ENCODE data around the gene NOP16.

Gene NOP16, protein sequence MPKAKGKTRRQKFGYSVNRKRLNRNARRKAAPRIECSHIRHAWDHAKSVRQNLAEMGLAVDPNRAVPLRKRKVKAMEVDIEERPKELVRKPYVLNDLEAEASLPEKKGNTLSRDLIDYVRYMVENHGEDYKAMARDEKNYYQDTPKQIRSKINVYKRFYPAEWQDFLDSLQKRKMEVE

DNA sequence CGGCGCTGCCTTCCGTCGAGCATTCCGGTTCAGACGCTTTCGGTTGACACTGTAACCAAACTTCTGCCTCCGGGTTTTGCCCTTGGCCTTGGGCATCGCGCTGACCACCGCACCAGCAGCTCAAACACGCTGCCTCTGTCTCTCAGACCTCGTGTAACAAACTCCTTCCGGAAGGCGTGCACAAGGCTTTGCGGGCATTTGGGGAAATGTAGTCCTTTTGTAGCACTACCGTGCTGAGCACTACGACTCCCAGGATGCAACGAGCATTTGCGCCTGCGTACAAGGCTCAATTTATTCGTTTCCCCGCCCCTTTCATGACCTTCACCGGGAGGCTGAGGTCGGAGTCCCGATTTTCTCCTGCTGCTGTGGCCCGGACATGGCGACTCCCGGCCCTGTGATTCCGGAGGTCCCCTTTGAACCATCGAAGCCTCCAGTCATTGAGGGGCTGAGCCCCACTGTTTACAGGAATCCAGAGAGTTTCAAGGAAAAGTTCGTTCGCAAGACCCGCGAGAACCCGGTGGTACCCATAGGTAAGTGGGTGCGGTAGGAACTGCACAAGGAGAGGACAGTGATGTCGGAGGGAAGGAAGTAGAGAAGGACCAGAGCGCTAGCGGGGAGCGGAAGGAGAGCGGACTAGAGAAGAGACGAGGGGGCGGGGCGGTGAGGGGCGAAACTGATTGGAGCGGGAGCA lies at the start of gene NOP16, which contains the start of gene HIGD2A:
Gene NOP16 (minus strand): TSS at position 155 of the 691 bp plus-strand sequence. CDS start 59 bp downstream, at position 96.
Gene HIGD2A (plus strand): TSS at position 308 of the 691 bp plus-strand sequence. CDS start 69 bp downstream, at position 377.
- DNase-seq, result peak; percentile 99

DNA sequence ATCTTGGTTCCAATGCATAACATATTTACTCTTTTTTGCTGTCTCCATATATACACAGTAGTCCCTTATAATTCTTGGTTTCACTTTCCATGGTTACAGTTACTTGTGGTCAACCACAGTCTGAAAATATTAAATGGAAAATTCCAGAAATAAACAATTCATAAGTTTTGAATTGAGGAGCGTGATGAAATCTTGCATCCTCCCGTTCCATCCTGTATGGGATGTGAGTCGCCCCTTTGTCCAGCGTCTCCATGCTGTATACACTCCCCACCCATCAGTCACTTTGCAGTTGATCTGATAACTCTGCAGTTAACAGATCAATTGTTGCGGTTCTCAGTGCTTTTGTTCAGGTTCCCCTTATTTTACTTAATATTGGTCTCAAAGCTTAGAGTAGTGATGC lies 48.3 kb upstream of the NOP16 start:
- no peak for DNase-seq

DNA sequence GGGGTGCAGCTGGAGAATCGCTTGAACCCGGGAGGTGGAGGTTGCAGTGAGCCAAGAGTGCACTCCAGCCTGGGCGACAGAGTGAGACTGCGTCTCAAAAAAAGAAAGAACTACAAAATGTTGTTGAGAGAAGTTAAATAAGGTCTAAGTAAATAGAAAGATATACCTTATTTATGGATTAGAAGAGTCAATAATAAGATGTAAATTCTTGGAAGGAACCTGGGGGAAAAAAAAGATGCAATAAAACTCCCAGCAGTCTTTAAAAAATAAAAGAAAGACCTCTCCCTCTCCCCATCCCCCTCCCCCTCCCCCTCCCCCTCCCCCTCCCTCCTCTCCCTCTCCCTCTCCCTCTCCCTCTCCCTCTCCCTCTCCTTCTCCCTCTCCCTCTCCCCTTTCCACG lies 44.3 kb upstream of the NOP16 start:
- no peak for DNase-seq

DNA sequence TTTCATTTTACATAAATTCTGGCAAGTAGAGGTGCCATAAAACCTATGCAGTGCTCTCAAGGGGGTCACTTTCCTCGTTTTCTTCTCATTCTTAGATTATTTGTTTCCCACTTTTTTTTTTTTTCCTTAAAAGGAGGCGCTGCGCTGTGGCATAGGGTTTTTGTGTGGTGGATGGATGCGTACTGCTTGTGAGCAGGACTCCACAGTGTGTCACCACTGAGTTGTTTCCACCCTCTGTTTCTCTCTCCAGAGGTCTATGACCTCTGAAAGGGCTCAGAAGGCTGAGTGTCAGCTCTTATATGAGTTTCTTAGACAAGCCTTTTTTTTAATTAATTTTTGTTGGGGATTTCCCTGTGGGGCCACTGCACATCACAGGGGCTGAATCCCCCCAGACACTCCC lies 41.6 kb upstream of the NOP16 start:
- no peak for DNase-seq

DNA sequence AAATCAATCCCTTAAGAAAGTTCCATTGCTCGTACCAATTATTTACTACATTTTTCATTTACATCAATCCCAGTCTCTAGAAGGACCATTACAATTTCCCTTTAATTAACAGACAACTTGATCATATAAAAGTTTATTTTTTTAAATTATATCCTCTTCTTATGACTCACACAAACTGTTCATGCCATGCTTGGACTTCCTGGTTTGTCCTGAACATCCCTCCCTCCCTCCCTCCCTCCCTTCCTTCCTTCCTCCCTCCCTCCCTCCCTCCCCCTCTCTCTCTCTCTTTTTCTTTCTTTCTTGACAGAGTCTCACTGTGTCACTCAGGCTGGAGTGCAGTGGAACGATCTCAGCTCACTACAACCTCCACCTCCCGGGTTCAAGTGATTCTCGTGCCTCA lies 39.6 kb upstream of the NOP16 start:
- DNase-seq, result no peak

DNA sequence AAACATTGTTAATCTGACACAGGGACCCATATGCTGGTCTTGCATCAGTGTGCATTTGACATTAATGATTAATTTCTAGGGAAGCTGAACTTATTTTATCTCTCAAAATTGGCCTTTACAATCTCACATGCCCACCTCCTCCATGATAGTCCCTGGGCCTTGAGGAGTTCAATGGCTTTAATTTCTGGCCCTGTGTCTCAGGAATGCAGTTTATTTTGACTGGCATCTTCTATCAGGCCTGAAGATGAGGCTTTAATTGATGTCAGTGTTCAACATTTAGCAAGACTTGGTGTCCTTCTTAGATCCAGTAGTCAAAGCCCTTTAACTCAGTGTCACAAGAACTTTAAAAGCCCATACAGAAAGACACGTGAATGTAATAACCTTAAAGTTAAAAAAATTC lies 38.5 kb upstream of the NOP16 start:
- no peak for DNase-seq

DNA sequence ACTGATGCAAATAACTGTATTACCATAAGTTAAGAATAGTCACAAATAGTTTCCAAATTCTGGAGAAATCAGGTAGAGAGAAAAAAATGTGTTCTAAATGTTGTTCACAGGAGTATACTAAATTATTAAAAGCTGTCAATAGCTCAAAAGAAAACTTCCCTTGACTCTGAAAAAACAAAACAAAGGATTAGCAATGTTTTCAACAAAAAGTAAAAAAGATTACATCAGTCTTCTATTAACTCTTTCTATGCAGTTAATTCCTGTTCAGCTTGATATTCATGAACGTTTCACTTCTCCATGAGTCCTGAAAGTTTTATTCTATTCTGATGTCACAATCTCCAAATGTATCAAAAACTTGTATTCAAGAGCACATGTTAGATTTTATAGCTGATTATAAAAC lies 37.4 kb upstream of the NOP16 start:
- no peak for DNase-seq

DNA sequence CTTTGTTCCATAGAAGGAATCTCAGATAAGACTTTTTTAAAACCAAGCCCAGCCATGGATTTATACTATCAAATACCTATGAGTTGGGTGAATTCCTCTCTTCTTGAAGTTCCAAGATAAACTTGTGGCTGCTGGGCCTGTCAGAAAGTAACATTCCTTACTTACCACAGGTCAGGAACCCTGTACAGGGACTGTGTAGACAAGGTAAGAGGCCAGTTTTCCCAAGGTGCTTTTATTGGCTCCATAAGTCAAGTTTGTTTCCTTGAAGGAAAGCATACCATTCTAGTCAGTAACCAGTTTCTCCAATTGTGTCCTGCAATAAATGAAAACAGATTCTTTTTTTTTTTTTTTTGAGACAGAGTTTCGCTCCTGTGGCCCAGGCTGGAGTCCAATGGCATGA lies 36.7 kb upstream of the NOP16 start:
- no peak for DNase-seq

DNA sequence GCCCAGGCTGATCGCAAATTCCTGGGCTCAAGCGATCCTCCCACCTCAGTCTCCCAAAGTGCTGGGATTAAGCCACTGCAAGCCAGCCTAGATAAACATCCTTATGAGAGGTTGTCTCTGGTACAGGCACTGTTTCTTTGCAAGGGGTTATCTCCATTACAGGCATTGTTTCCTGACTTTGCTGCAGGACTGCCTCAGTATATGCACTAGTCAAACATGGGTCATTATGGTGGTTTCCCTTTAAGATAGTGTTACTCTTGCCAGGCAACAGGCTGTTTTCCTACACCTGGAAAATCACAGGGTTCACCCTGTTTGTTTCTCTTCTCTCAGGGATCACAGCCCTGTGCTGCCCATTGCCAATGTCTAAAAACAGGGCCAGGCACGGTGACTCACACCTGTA lies 35.8 kb upstream of the NOP16 start:
- no peak for DNase-seq

DNA sequence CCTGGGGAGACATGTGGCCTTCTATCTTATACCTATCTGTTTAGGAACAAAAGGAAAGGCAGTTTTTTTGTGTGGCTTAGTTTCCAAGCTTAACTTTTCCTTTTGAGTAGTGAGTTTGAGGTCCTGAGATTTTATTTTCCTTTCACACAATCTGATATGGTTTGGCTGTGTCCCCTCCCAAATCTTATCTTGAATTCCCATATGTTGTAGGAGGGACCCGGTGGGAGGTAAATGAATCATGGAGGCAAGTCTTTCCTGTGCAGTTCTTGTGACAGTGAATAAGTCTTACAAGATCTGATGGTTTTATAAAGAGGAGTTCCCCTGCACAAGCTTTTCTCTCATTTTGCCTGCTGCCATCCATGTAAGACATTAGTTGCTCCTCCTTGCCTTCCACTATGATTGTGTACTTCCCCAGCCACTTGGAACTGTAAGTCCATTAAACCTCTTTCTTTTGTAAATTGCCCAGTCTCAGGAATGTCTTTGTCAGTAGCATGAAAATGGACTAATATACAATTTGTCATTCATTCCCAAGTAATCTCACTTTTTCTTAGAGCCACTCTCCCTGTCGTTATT lies 32.7 kb upstream of the NOP16 start:
- no peak for DNase-seq

DNA sequence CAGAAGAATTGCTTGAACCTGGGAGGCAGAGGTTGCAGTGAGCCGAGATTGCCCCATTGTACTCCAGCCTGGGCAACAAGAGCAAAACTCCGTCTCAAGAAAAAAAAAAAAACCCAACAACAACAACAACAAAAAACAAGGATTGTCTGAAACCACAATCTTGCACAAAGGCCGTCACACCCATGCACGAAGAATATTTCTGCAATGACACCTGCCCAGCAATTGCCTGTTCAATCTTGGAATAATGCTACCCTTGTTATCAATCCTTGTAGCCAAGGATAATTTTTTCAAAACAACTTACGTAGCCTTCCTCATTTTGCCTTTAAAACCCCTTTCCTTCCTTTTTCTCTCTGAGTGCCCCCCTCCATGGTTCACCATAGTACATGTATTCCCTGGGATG lies 31.7 kb upstream of the NOP16 start:
- DNase-seq, result no peak

DNA sequence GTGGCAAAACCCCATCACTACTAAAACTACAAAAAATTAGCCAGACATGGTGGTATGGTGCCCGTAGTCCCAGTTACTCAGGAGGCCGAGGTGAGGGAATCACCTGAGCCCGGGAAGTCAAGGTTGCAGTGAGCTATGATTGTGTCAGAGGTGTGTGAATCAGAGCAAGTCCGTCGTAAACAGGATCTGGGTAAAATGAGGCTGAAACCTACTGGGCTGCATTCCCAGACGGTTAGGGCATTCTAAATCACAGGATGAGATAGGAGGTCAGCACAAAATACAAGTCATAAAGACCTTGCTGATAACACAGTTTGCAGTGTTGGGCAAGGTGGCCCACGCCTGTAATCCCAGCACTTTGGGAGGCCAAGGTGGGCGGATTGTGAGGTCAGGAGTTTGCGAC lies 29.9 kb upstream of the NOP16 start:
- DNase-seq, result no peak

DNA sequence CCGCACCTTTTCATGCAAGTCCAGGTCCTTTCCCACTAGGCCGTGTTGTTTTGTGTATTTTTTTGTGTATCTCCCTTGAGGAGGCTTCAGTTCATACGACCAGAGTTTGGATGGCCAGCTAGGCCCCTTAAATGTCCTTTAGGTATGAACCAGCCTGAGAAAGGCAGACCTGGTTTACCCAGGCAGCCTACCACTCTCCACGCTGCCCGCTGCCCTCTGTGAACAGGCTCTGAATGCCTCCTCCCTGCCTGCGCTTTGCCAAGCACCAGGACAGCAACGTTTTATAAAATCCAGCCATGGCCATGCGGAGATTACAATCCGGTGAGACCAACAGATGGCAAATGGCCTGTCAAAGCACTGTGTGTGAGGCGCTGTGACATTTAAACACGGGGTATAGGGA lies 28.6 kb upstream of the NOP16 start:
- DNase-seq, result no peak

DNA sequence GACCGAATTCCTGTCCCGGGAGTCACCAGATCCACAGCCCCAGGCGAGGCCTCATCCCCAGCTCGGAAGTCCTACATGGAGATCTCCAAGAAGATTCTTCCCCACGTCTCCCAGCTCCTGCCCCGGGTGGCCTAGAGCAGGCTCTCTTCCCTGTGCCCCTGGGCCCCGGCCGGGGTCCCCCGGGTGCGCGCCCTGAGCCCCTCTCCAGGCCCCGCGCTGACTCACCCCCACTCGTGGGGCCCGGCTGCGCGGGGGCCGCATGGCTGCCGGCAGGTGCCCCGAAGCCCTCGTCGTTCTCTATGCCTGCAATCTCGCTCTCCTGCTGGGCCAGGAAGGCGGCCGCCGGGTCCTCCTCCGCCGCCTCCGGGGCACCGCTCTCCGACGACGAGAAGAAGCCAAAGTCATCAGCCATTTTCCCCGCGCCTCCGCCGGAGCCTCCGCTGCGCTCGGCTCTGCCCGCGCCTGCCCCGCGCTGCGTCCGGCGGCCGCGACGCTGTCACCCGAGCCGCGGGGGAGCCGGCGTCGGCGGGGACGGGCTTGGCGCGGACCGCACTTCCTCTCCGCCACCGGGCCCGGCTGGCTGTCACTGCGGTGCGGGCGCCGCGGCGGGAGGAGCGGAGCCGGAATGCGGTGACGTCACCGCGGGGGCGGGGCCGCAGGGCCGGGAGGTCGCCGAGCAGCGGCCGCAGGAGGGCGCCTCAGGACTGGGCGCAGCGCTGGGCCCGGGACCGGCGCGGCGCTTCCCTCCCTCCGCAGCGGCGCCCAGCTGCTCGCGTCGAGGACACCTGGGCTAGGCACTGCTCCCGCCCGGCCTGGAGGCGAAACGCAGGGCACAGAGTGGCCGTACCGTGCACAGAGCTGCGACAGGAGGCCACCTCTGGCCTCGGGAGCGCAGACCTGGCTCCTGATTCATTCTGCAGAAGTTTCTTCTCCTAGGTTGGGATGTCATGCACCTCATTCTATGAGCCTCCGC lies 27.8 kb upstream of the NOP16 start, which contains the start of gene CLTB:
Gene CLTB (minus strand): TSS at position 588 of the 973 bp plus-strand sequence. CDS start 176 bp downstream, at position 412.
- peak; percentile 89 to 94 for DNase-seq

DNA sequence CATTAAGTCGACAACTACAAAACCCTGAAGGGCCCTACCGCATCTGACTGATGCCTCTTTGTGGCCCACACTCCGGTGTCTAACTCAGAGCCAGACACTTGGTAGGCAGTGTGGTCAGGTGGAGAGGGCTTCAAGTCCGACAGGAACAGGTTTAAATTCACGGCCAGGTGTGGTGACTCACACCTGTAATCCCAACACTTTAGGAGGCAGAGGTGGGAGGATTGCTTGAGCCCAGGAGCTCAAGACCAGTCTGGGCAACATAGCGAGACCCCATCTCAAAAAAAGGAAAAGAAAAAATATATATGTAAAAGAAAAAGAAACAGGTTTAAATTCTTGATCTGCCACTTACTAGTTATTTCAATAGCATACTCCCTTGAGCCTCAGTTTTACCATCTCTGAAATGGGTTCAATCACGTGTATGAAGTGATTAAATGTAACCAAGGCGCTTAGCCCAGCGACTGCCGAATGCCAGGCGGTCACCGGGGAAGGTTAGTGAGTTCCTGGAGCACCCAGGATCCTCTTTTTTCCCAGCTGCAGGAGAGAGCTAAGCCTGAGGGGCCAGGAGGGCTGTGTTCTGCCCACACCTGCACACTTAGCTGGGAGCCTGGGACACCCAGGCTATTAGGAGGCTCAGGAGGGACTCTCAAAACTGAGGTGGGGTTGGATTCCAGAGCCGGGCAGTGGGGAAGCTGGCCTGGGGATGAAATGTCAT lies 27.0 kb upstream of the NOP16 start:
- no peak for DNase-seq

DNA sequence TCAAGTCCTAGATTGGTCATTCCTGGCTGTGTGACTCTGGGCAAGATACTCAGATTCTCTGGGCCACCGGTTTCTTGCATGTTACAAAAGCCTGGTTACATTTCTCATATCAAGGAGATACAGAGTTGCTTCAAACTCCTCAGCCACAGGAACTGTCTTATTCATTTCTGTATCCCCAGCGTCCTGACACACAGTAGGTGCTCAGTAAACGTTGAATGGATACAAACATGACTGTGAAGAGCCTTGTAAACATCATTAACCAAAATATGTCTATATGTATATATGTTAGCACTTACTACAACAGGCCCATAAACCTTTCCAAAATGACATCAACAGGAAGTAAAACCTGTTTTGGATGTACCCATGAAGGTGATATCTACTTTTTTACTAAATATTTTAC lies 26.3 kb upstream of the NOP16 start:
- no peak for DNase-seq

DNA sequence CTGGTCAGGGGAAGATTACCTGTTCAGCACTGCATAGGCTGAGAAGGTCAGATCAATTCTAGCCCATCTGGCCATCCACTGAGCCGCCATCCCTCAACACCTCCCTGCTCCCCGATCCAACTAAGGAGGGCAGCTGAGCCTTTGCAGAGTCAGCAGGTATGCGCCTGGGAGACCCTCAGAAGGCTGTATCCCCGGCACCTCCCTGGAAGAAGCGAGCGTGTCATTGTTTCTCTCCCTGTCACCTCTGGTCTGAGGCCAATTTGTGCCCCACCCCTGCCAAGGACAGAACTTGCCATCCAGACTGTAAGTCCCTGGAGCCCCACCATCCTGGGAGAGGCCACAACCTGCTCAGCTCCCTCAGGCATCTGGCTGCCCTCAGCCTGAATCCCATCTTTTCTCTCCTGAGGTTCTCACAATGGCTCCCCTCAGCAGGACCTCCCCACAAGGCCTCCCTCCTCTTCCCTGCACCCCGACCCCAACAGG lies 25.4 kb upstream of the NOP16 start:
- no peak for DNase-seq

DNA sequence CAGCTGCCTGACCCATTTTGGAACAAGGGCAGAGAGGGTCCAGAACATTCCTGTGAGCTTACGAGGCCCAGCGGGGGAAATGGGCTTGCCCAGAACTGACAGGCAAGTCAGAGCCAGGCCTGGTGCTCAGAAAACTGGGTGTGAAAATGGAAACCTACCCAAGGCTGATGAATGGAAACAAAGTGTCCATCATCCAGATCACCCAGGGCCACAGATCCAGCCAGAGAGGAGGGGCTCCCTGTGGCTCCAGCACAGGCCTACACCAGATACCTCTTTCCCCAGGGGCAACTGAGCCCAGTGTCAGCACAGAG lies 24.8 kb upstream of the NOP16 start:
- no peak for DNase-seq

DNA sequence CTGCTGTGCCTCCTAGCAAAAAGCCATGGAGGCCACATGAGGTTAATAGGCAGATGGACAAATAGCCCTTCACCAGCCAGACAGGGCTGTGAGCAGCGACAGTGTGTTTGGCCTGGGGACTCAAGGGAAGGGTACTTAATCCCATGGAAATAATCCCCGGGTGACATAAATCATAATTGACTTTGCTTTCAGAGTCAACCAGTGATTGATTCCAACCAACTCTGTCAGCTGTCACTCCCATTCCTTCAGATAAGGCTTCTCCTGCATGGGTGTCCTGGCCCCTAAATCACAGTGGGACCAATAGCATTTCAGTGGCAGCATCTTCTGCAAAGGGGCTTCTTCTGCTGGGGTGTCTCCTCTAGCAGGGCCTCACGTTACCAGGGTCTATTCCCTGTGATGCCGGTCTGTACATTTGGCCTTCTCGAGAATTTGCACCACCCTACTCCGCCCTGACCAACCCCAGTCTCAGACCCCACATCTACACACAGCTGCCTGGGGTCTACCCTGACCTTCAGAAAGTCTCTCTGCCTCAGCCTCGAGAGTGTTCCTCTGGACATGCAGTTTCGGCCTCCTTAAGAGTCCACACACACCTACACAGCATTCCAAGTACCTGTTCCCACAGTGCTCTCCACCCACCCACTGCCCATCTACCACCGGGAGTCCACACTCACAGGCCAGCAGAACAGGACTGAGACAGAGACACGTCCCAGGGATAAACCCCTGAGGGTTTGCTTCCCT lies 24.3 kb upstream of the NOP16 start:
- DNase-seq, result no peak

DNA sequence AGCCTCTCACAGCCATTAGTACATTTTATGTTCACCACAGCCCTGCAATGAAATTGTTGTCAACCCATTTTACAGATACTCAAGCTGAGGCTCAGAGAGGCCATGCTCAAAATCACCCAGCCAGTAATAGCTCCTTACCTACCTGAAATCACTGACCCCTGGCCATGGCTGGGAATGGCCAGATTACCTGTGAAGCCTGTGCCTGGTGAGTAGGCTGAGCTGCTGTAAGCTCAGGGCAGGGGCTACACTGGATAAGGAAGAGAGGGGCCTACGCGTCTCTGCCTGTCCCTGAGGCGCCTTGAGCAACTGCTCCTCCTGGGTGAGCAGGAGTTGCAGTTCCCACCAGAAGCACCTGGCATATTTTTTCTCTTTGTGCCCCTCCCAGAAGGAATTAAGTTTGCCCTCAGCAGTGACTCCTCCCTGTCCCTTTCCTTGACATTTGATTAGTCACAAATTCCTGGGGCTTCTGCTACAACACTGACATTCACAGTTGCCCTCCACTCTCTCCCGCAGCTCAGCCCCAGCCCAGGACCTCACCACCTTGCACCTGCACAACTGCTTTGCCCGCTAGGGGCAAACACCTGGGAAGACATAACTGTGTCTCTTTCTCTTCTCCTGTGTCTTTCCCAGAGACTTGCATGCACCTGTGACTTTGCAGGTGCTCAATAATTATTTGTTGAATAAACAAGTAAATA lies 22.2 kb upstream of the NOP16 start:
- DNase-seq, result no peak

DNA sequence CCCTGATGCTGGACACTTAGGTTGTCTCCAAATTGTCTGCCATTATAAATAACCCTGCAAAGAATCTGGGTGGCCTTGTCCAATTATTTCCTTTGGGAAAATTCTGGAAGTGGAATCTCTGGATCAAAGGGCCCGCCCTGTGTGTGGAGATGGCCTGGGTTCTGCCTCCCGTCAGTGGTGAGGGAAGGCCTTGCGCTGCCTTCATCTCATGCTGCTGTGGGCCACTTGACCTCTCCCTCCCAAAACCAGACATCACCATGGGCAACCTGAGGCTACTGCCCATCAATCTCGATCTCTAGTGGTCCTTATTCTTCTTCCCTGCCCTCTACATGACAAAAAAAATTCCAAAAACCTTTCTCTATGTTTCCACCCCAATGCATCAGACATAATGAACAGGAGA lies 21.4 kb upstream of the NOP16 start:
- no peak for DNase-seq
